Kidney (tissue), 14 donors: ENCODE data around the gene NEUROD2. TPM values are rescaled to one million over a fixed set of nuclear protein-coding genes. Genes with fewer than 3 reads are reported as not detected.

Source experiments
- DNase-seq, 5 donors: peaks; one replicate each; pipeline ENCODE4 v3.0.0-alpha.2; 2013 to 2020
- FAIRE-seq: peaks from 2 replicates; lab custom pipeline; 2012; peaks lifted over from hg19 to GRCh38; lab: Jason Lieb, UNC
- H3K27ac ChIP-seq, 2 donors: one replicate each; pipeline ENCODE4 v1.7.0; 2013; ENCODE audit warnings: low read depth in 2 of 2, low read length in 2 of 2, inconsistent platforms in 1 of 2
- H3K27me3 ChIP-seq: one replicate; pipeline ENCODE4 v1.7.1; 2013; ENCODE audit warnings: low read length, inconsistent platforms; ENCODE audit not compliant: control insufficient read depth, insufficient read depth
- H3K36me3 ChIP-seq, 3 donors: one replicate each; pipeline versions ENCODE4 v1.7.0 to v1.7.1; 2013; ENCODE audit warnings: low read length in 3 of 3, control low read depth in 1 of 3, inconsistent platforms in 1 of 3; ENCODE audit not compliant: insufficient read depth in 3 of 3, control insufficient read depth in 2 of 3
- H3K4me1 ChIP-seq, 3 donors: one replicate each; pipeline versions ENCODE4 v1.7.0 to v1.7.1; 2013; ENCODE audit warnings: low read length in 3 of 3, inconsistent platforms in 1 of 3, low read depth in 1 of 3; ENCODE audit not compliant: control insufficient read depth in 2 of 3, insufficient read depth in 2 of 3
- H3K4me3 ChIP-seq, 3 donors: one replicate each; pipeline versions ENCODE4 v1.7.0 to v1.8.1; 2013; ENCODE audit warnings: low read length in 3 of 3, control low read depth in 1 of 3, inconsistent platforms in 1 of 3
- H3K9ac ChIP-seq, 3 donors: one replicate each; pipeline versions ENCODE4 v1.7.0 to v1.7.1; 2013; ENCODE audit warnings: low read length in 3 of 3, control low read depth in 1 of 3, inconsistent platforms in 1 of 3
- H3K9me3 ChIP-seq, 3 donors: one replicate each; pipeline versions ENCODE4 v1.7.0 to v1.7.1; 2013; ENCODE audit warnings: low read length in 3 of 3, control low read depth in 1 of 3, inconsistent platforms in 1 of 3; ENCODE audit not compliant: control insufficient read depth in 2 of 3, insufficient read depth in 1 of 3
- intact Hi-C: fragments of 100-400 bp; cut with DNase I; formaldehyde crosslinking; loops from one replicate; pipeline ENCODE4 v1.11.1; 2022
- polyA plus RNA-seq: library from polyadenylated mRNA; stranded (reverse); fragments of 350-450 nt; fragmentation: Illumina TruSeq; extraction: RNeasy Lipid Tissue Mini Kit (QIAGEN cat#74804); gene quantifications from one replicate; pipeline ENCODE4 v1.2.3, GENCODE V29; 2014; ENCODE audit warnings: low read depth, low replicate concordance; ENCODE audit not compliant: insufficient read depth
- total RNA-seq: library from RNA; stranded (reverse); fragmentation: NEBNext Ultra II Directional; extraction: Animal tissue kit (Norgen Biotek cat#: 25700); gene quantifications from one replicate; pipeline ENCODE4 v1.2.1, GENCODE V29; 2021
- TF ChIP-seq, protein P1 (sequence below): IDR thresholded peaks from 3 replicates; pipeline ENCODE4 v1.5.1; 2012; ENCODE audit warnings: mild to moderate bottlenecking, moderate library complexity, borderline replicate concordance; ENCODE audit not compliant: insufficient read depth; ENCODE audit errors: extremely low read depth
- donor health status: control.
- donor health status: control.
- donor health status: control.
- donor health status: control.
- donor health status: control.
- donor health status: DM: yes; HTN: yes; CAD: no.
- donor health status: Normal renal cell carcinoma (clear cell type).

Gene NEUROD2
- total and polyA plus RNA-seq, 2 donors from 2014 or later, result not detected

DNA sequence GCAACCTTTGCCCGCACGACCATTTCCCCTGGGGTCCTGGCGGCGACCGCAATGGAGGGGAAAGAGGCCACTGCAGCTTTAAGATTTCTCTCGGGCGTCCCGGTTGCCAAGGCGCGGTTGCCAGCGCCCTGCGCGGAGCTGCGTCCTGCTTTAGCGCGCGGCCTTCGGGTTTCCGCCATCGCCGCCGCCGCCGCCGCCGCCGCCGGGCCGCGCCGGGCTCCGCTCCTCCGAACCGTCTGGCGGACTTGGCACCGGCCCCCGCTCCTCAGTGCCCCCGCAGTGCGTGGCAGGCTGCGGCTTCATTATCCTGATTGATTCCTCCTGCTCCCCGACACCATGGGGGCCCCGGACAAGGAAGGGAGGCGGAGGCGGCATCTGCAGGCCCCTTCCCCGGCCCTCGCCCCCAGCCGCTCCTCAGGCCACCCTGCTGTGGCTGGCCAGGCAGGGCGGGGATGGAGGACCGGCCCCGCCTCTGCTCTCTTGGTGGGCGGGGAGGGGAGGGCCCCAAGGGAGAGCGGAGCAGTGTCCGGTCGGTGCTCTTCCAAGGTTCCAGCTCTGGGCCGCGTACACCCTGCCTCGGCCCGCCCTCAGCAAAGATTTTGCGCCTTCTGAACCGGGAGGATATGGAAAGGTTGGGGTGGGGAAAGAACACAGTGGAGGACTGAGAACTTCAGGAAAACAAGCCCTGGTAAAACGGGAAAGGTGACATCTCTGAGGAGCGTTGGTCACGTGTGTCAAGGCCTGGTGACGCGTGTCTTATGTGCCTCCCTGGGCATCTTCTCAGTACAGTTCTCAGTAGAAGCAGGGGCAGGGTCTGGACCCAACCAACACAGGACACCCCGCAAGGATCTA, 34.0 kb downstream of the NEUROD2 start:
- TF ChIP-seq, protein P1, sequence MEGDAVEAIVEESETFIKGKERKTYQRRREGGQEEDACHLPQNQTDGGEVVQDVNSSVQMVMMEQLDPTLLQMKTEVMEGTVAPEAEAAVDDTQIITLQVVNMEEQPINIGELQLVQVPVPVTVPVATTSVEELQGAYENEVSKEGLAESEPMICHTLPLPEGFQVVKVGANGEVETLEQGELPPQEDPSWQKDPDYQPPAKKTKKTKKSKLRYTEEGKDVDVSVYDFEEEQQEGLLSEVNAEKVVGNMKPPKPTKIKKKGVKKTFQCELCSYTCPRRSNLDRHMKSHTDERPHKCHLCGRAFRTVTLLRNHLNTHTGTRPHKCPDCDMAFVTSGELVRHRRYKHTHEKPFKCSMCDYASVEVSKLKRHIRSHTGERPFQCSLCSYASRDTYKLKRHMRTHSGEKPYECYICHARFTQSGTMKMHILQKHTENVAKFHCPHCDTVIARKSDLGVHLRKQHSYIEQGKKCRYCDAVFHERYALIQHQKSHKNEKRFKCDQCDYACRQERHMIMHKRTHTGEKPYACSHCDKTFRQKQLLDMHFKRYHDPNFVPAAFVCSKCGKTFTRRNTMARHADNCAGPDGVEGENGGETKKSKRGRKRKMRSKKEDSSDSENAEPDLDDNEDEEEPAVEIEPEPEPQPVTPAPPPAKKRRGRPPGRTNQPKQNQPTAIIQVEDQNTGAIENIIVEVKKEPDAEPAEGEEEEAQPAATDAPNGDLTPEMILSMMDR, result no peak
- Histone ChIP-seq H3K36me3 (peaks cover 3 to 6% (median 5%) of the 10 kb centered on the region in 3 donors), H3K4me1 (peaks cover 0 to 4% (median 0%) of the 10 kb centered on the region in 3 donors), H3K9ac (peak overlapping the region in 1 of 3 donors; percentile 37), H3K27me3 (no peaks in the 10 kb centered on the region), H3K27ac (peak overlapping the region; percentile 32 to 63), H3K9me3 (peaks cover 0 to 5% (median 0%) of the 10 kb centered on the region in 3 donors), H3K4me3 (peak overlapping the region; percentile 60 to 70 (median 62))
- DNase-seq, result peak; percentile 72 to 87 (median 84)
- intact Hi-C loops, result no loop called here
- FAIRE-seq, result no peak

DNA sequence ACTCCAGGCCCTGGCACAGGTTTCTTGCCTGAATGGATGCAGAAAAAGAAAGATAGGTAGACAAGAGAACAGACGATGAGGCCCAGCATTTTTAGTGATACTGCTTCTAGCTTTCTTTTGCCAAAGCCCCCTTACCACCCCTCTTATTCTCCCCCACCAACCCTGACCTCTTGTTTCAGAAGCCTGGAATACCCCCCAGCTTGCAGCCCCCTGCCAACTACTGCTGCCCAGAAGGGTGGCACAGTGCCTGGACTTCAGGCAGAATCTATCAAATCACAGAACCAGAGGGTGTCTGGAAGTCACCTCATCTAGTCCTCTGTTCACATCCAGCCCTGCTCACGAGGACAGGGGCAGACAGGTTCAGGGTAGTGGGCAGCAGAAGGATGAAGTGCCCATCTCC, 35.6 kb downstream of the NEUROD2 start:
- H3K9me3 ChIP-seq, result peaks cover 0 to 5% (median 0%) of the 10 kb centered on the region in 3 donors
- no peak overlapping the region for H3K4me3 ChIP-seq
- peaks cover 0 to 4% (median 0%) of the 10 kb centered on the region in 3 donors for H3K4me1 ChIP-seq
- FAIRE-seq (no peak), DNase-seq (no peak)
- no peaks in the 10 kb centered on the region for H3K27me3 ChIP-seq
- no peak overlapping the region for H3K9ac ChIP-seq
- no peak overlapping the region for H3K27ac ChIP-seq
- TF ChIP-seq, protein P1, result no peak
- intact Hi-C loops, result no loop called here
- peaks cover 3 to 11% (median 5%) of the 10 kb centered on the region in 3 donors for H3K36me3 ChIP-seq

DNA sequence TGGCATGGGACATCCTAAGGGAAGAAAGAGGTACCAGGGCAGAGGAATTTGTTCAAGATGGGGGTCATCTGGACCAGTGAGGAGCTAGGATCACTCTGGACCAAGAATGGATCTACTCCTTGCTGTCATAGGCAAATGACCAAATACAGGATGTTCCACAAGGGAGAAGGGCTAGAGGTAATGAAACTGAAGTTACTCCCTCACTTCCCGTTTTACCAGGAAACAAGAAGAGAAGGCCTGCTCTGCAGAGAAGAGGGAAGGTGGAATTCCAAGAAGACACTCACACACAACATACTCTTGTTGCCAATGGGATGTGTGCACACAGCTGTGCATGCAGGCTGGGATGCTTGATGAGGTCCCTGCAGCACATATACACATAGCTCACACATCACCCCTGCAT, 38.6 kb downstream of the NEUROD2 start:
- no peak overlapping the region for H3K27ac ChIP-seq
- no peak for DNase-seq
- H3K27me3 ChIP-seq, result no peaks in the 10 kb centered on the region
- no peak overlapping the region for H3K9ac ChIP-seq
- TF ChIP-seq, protein P1, result no peak
- H3K4me3 ChIP-seq, result no peak overlapping the region
- no peak for FAIRE-seq
- H3K36me3 ChIP-seq, result peaks cover 3 to 14% (median 9%) of the 10 kb centered on the region in 3 donors
- H3K9me3 ChIP-seq, result peaks cover 0 to 5% (median 0%) of the 10 kb centered on the region in 3 donors
- intact Hi-C loops, result no loop called here
- peaks cover 0 to 3% (median 0%) of the 10 kb centered on the region in 3 donors for H3K4me1 ChIP-seq
